GM12865 (cell line): ENCODE data around the gene SAP30BP.

Experiments
- DNase-seq: peaks from one replicate; pipeline ENCODE4 v3.0.0; 2010; ENCODE audit warnings: low read depth
- H3K4me3 ChIP-seq: 2 replicates; pipeline ENCODE4 v1.5.1; 2011; ENCODE audit warnings: mild to moderate bottlenecking, low read depth, low read length, control low read depth
- TF ChIP-seq, protein P1 (sequence below): IDR thresholded peaks from 2 replicates; pipeline ENCODE4 v1.5.1; 2011; ENCODE audit warnings: low read length, control low read depth, low read depth, inconsistent platforms; ENCODE audit not compliant: insufficient read depth; ENCODE audit errors: missing control alignments

The SAP30BP gene

GRCh38 chr17:75623386-75623785 lies 43.8 kb upstream of the SAP30BP start:
- H3K4me3 ChIP-seq = no peak overlapping the region
- no peak for DNase-seq
- TF ChIP-seq, protein P1, sequence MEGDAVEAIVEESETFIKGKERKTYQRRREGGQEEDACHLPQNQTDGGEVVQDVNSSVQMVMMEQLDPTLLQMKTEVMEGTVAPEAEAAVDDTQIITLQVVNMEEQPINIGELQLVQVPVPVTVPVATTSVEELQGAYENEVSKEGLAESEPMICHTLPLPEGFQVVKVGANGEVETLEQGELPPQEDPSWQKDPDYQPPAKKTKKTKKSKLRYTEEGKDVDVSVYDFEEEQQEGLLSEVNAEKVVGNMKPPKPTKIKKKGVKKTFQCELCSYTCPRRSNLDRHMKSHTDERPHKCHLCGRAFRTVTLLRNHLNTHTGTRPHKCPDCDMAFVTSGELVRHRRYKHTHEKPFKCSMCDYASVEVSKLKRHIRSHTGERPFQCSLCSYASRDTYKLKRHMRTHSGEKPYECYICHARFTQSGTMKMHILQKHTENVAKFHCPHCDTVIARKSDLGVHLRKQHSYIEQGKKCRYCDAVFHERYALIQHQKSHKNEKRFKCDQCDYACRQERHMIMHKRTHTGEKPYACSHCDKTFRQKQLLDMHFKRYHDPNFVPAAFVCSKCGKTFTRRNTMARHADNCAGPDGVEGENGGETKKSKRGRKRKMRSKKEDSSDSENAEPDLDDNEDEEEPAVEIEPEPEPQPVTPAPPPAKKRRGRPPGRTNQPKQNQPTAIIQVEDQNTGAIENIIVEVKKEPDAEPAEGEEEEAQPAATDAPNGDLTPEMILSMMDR = no peak

- H3K4me3 ChIP-seq = no peak overlapping the region
- DNase-seq = no peak
- TF ChIP-seq, protein P1 = no peak
These were observed 43.1 kb upstream of the SAP30BP start for GRCh38 chr17:75624021-75624420.

GRCh38 chr17:75624714-75625345 lies 42.3 kb upstream of the SAP30BP start:
- no peak overlapping the region for H3K4me3 ChIP-seq
- TF ChIP-seq, protein P1 = no peak
- DNase-seq = no peak

DNA sequence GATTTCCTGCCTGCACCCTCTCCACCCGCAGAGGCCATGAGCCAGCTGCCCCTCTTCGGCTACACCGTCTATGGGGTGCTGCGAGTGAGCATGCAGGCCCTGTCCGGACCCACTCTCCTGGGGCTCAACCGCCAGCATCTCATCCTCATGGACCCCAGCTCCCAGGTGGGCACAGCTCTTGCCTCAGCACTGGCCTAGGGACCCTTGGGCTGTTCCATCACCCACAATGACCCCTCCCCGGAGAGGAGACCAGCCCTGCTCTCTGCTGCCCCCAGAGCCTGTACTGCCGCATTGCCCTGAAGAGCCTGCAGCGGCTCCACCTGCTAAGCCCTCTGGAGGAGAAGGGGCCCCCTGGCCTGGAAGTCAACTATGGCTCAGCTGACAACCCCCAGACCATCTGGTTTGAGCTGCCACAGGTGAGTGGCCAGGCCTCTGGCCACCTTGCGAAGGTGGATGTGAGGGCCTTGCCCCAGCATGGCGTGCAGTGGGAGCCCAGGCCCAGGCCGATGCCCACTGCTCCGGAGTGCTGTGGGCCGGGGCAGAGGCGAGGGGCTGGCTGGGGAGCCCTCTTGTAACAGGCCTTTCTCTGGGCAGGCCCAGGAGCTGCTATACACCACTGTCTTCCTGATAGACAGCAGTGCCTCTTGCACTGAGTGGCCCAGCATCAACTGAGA lies 41.2 kb upstream of the SAP30BP start:
- no peak overlapping the region for H3K4me3 ChIP-seq
- TF ChIP-seq, protein P1 = peak; percentile 70
- DNase-seq = peak; percentile 30

- TF ChIP-seq, protein P1 = no peak
- DNase-seq = no peak
- H3K4me3 ChIP-seq = no peak overlapping the region
These were observed 40.6 kb upstream of the SAP30BP start for GRCh38 chr17:75626496-75627038.

DNA sequence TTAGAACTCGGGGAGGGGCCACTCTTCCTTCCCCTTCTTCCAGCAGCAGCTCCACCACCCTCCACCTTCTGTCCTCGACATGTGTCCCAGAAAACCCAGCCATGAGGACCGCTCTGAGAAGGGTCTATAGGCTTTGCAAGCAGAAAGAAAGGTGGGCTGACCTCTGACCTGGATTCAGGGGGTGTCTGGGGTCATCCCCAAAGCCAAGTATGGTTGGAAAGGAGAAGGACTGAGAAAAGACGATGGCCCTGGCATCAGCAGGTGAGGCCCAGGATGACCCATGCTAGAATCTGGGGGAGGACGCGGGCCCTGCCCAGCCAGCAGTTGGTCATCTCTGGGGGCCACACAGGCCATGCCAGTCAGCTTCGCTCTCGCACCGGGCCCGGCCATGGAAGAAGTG lies 40.0 kb upstream of the SAP30BP start:
- TF ChIP-seq, protein P1 = no peak
- H3K4me3 ChIP-seq = no peak overlapping the region
- no peak for DNase-seq
